ENCODE results near the gene KLHL18. TPM values are rescaled to one million over a fixed set of nuclear protein-coding genes. Genes with fewer than 3 reads are reported as not detected.

Gene KLHL18
- total RNA-seq, 1 donor from 2014 or later: 30.2 TPM

DNA sequence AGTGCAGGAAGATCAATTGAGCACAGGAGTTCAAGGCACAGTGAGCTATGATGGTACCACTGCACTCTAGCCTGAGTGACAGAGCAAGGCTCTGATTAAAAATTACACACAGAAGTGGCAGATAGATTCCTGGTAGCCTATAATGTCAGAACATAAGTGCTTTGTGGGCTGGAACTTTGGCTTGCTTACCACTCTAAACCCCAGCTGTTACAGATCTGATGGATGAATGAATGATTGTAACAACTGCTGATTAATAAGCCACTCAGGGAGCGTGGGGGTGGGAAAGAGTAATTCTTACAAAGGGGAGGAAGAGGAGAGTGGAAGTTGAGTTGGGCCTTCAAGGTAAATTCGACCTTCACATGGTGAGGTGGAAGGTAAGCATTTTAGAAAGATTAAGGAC is 57.2 kb downstream of the KLHL18 start:
- Histone ChIP-seq H3K27ac (no peak overlapping the region), H3K4me1 (no peaks in the 10 kb centered on the region), H3K36me3 (peaks cover 93% of the 10 kb centered on the region), H3K27me3 (ENCODE audit: low read depth) (no peaks in the 10 kb centered on the region), H3K9me3 (no peaks in the 10 kb centered on the region), H3K4me3 (no peak overlapping the region)
- TF ChIP-seq, protein P1, sequence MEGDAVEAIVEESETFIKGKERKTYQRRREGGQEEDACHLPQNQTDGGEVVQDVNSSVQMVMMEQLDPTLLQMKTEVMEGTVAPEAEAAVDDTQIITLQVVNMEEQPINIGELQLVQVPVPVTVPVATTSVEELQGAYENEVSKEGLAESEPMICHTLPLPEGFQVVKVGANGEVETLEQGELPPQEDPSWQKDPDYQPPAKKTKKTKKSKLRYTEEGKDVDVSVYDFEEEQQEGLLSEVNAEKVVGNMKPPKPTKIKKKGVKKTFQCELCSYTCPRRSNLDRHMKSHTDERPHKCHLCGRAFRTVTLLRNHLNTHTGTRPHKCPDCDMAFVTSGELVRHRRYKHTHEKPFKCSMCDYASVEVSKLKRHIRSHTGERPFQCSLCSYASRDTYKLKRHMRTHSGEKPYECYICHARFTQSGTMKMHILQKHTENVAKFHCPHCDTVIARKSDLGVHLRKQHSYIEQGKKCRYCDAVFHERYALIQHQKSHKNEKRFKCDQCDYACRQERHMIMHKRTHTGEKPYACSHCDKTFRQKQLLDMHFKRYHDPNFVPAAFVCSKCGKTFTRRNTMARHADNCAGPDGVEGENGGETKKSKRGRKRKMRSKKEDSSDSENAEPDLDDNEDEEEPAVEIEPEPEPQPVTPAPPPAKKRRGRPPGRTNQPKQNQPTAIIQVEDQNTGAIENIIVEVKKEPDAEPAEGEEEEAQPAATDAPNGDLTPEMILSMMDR (IDR thresholded peaks at IDR 0.05): no peak
- ATAC-seq (no peak), DNase-seq (no peak)
- intact Hi-C loops (cut with DNase I): no loop called here

DNA sequence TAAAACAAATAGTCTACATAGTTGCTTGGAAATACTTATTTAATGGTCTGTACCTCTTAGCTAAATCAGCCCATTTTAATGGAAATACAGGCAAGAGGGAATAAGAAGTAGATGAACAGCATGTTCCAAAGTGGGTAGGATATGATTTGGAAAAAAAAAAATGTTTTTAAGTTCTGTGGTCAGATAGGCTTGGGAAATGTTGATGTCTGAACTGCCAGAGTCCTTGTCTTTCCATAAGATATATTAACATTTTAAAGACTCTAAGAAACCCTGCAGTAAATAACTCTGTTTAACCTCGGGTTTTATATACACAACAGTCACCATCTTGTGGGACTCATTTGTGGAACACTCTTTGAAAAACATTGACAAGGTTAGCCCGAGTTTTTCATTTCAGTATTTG is 58.1 kb downstream of the KLHL18 start:
- no peak overlapping the region for H3K27ac ChIP-seq
- ATAC-seq (no peak), DNase-seq (no peak)
- TF ChIP-seq, protein P1 (IDR thresholded peaks at IDR 0.05): no peak
- intact Hi-C loops (cut with DNase I): no loop called here
- no peaks in the 10 kb centered on the region for H3K9me3 ChIP-seq
- H3K4me3 ChIP-seq: no peak overlapping the region
- H3K4me1 ChIP-seq: no peaks in the 10 kb centered on the region
- peaks cover 91% of the 10 kb centered on the region for H3K36me3 ChIP-seq
- no peaks in the 10 kb centered on the region for H3K27me3 ChIP-seq (ENCODE audit: low read depth)

DNA sequence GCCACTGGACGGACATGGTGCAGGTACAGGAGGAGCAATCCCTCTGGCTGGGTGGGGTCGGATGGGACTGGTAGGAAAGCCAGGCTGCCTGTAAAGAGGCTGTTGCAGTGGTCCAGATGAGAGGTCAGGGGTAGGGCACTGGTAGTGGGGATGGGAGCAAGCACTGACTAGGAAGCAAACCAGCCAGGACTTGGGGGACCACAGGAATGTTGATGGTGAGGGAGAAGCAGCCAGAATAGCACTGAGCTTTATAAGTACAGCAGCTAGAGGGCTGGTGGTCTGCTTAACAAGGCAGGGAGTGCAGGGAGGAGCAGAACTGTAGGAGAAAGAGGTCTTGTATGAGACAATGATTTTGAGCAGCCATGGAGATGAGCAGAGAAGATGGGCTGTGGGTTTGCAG is 59.4 kb downstream of the KLHL18 start:
- intact Hi-C loops (cut with DNase I): no loop called here
- no peaks in the 10 kb centered on the region for H3K9me3 ChIP-seq
- TF ChIP-seq, protein P1 (IDR thresholded peaks at IDR 0.05): no peak

DNA sequence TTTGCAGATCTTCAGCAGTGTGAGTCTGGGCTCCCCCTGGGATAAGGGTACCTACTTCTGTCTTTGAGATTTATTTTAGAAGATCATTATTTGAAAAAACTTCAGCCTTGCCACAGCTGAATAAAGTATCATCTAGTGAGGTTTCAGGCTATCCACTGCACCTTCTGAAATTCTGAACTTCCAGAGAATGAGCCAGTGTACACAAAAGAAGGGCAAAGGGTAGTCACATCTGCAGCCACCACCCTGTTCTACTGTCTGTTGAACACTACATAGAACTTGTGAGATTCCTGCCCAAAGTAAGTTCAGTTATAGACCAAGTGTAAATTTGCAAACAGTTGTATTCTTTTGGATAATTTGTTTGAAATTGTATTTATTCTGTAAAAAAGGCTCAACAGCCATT is 60.1 kb downstream of the KLHL18 start:
- Histone ChIP-seq H3K4me3 (no peak overlapping the region), H3K27me3 (ENCODE audit: low read depth) (no peaks in the 10 kb centered on the region), H3K4me1 (peaks cover 15% of the 10 kb centered on the region), H3K36me3 (peaks cover 72% of the 10 kb centered on the region), H3K9me3 (no peaks in the 10 kb centered on the region), H3K27ac (no peak overlapping the region)
- ATAC-seq (no peak), DNase-seq (no peak)
- TF ChIP-seq, protein P1 (IDR thresholded peaks at IDR 0.05): no peak
- intact Hi-C loops (cut with DNase I): no loop called here

More for the DNA sequence above, 59.4 kb downstream of the KLHL18 start:
- Histone ChIP-seq H3K36me3 (peaks cover 78% of the 10 kb centered on the region), H3K4me1 (peaks cover 9% of the 10 kb centered on the region), H3K27me3 (ENCODE audit: low read depth) (no peaks in the 10 kb centered on the region), H3K27ac (no peak overlapping the region), H3K4me3 (no peak overlapping the region)
- no peak for DNase-seq
- ATAC-seq: no peak

DNA sequence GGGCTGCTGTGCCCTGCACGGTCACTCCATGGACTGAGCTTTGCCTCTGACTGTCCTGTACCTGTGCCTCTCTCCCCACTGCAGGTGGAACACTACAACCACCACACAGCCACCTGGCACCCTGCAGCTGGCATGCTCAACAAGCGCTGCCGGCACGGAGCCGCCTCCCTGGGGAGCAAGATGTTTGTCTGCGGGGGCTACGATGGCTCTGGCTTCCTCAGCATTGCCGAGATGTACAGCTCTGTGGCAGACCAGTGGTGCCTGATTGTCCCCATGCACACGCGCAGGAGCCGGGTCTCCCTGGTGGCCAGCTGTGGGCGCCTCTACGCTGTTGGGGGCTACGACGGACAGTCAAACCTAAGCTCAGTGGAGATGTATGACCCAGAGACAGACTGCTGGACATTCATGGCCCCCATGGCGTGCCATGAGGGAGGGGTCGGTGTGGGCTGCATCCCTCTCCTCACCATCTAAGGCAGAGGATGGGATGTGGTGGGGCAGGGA is 60.8 kb downstream of the KLHL18 start:
- Histone ChIP-seq H3K36me3 (peaks cover 64% of the 10 kb centered on the region), H3K4me1 (peaks cover 15% of the 10 kb centered on the region), H3K9me3 (no peaks in the 10 kb centered on the region), H3K27me3 (ENCODE audit: low read depth) (no peaks in the 10 kb centered on the region), H3K4me3 (no peak overlapping the region), H3K27ac (no peak overlapping the region)
- DNase-seq (no peak), ATAC-seq (no peak)
- intact Hi-C loops (cut with DNase I): no loop called here
- TF ChIP-seq, protein P1 (IDR thresholded peaks at IDR 0.05): no peak

DNA sequence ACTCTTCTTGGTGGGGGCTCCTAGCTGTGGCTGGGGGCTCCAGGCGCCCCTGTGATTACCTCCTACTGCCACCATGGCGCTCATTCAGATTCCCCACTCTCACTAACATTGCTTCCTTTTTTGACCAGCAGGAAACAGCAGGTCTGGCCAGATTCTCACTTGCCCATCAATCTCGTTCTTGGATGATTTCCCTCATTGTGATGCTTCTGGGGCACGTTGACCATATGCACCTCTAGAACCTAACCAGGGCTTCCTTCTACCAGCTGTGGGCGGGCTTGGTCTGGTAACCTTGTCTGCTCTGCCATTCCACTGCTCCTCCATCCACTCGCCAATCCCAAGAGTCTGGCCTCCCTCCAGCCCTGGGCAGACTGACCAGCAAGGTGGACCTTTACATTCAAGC is 62.2 kb downstream of the KLHL18 start:
- H3K4me1 ChIP-seq: peaks cover 15% of the 10 kb centered on the region
- H3K9me3 ChIP-seq: no peaks in the 10 kb centered on the region
- DNase-seq: no peak
- intact Hi-C loops (cut with DNase I): no loop called here
- ATAC-seq: no peak
- H3K4me3 ChIP-seq: no peak overlapping the region
- no peaks in the 10 kb centered on the region for H3K27me3 ChIP-seq (ENCODE audit: low read depth)
- H3K36me3 ChIP-seq: peaks cover 50% of the 10 kb centered on the region
- no peak overlapping the region for H3K27ac ChIP-seq
- TF ChIP-seq, protein P1 (IDR thresholded peaks at IDR 0.05): no peak
